ENCODE data around the gene OBSCN. TPM values are rescaled to one million over a fixed set of nuclear protein-coding genes. Genes with fewer than 3 reads are reported as not detected.

The OBSCN gene
- total and polyA plus RNA-seq, 10 of the 15 experiments (the other 5 are each of a cell fraction or from before 2014, with no cell fraction given), result 0.01 to 0.36 (median 0.08) TPM; not detected in 2

GRCh38 chr1:228181645-228182034 is 26.2 kb upstream of the OBSCN start:
- ChIA-PET SMC1A (ENCODE audit: uncharacterized antibody, unreplicated experiment) (no interaction called here), POLR2A (no interaction called here), RAD21 (ENCODE audit: unreplicated experiment) (no interaction called here), CTCF (no interaction called here)
- FAIRE-seq (no peak), DNase-seq (ENCODE audit: low read depth, low spot score) (no peak), ATAC-seq (no peak)
- no peak overlapping the region for H3K27ac ChIP-seq (ENCODE audit: control insufficient read depth, insufficient read depth)
- H3K79me2 ChIP-seq (ENCODE audit: control insufficient read depth, insufficient read depth, low read length), result no peaks in the 10 kb centered on the region
- no peaks in the 10 kb centered on the region for H3K9me3 ChIP-seq (replicated peaks; ENCODE audit: control insufficient read depth, insufficient read depth, low read length)
- no TSS peak for BruUV-seq (replicated peaks)
- H3K9ac ChIP-seq (ENCODE audit: control insufficient read depth, insufficient read depth, low read length), result no peak overlapping the region
- H3K4me2 ChIP-seq (ENCODE audit: control insufficient read depth, insufficient read depth), result no peak overlapping the region
- in situ Hi-C loops (cut with MboI), result no loop called here
- H3K27me3 ChIP-seq (replicated peaks in 1 of 2; ENCODE audit: control insufficient read depth in 2 of 2, insufficient read depth in 2 of 2, low read length in 1 of 2), result no peaks in the 10 kb centered on the region
- 81% methylated on average over 9 of the region's 9 CpGs for WGBS (ENCODE audit: insufficient coverage, insufficient replicate concordance, low lambda C conversion rate, missing lambda C conversion rate)
- H3K4me1 ChIP-seq (ENCODE audit: control insufficient read depth, insufficient read depth, low read length), result no peaks in the 10 kb centered on the region
- H3K36me3 ChIP-seq (ENCODE audit: control insufficient read depth in 2 of 2, insufficient read depth in 2 of 2, low read length in 1 of 2), result no peaks in the 10 kb centered on the region
- H2AFZ ChIP-seq (ENCODE audit: control insufficient read depth, low read depth, low read length), result no peak overlapping the region
- H3K4me3 ChIP-seq, result no peak overlapping the region
- no peaks in the 10 kb centered on the region for H4K20me1 ChIP-seq (ENCODE audit: control insufficient read depth, insufficient read depth)
- intact Hi-C loops (cut with micrococcal nuclease; ENCODE audit: unreplicated experiment), result no loop called here
- TF ChIP-seq, protein P1, sequence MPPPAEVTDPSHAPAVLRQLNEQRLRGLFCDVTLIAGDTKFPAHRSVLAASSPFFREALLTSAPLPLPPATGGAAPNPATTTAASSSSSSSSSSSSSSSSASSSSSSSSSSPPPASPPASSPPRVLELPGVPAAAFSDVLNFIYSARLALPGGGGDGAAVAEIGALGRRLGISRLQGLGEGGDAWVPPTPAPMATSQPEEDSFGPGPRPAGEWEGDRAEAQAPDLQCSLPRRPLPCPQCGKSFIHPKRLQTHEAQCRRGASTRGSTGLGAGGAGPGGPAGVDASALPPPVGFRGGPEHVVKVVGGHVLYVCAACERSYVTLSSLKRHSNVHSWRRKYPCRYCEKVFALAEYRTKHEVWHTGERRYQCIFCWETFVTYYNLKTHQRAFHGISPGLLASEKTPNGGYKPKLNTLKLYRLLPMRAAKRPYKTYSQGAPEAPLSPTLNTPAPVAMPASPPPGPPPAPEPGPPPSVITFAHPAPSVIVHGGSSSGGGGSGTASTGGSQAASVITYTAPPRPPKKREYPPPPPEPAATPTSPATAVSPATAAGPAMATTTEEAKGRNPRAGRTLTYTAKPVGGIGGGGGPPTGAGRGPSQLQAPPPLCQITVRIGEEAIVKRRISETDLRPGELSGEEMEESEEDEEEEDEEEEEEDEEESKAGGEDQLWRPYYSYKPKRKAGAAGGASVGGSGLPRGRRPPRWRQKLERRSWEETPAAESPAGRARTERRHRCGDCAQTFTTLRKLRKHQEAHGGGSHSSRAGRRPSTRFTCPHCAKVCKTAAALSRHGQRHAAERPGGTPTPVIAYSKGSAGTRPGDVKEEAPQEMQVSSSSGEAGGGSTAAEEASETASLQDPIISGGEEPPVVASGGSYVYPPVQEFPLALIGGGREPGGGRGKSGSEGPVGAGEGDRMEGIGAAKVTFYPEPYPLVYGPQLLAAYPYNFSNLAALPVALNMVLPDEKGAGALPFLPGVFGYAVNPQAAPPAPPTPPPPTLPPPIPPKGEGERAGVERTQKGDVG (CRISPR knock-in tag; IDR thresholded peaks at IDR 0.05), result no peak
- TF ChIP-seq TCF7 (IDR thresholded peaks at IDR 0.05; ENCODE audit: borderline replicate concordance) (no peak), ZBTB11 (CRISPR knock-in tag; IDR thresholded peaks at IDR 0.05) (no peak), ZSCAN29 (IDR thresholded peaks at IDR 0.05) (no peak), RAD51 (IDR thresholded peaks at IDR 0.05) (no peak), BHLHE40 (IDR thresholded peaks at IDR 0.05; ENCODE audit: borderline replicate concordance in 1 of 2, low read depth in 2 of 2, low read length in 1 of 2) (no peak), NRF1 (conservative IDR thresholded peaks at IDR 0.05; ENCODE audit: low read depth, low read length) (no peak), SIN3A (IDR thresholded peaks at IDR 0.05; ENCODE audit: low read depth, low read length) (no peak), RELA (IDR thresholded peaks at IDR 0.05; ENCODE audit: borderline replicate concordance, partially characterized antibody) (no peak), FOS (IDR thresholded peaks at IDR 0.05; ENCODE audit: borderline replicate concordance, extremely low read depth, insufficient read length) (no peak), EED (IDR thresholded peaks at IDR 0.05; ENCODE audit: low read depth) (no peak), PBX3 (IDR thresholded peaks at IDR 0.05; ENCODE audit: insufficient replicate concordance, low read depth, low read length) (no peak)
- TF ChIP-seq, protein P2, sequence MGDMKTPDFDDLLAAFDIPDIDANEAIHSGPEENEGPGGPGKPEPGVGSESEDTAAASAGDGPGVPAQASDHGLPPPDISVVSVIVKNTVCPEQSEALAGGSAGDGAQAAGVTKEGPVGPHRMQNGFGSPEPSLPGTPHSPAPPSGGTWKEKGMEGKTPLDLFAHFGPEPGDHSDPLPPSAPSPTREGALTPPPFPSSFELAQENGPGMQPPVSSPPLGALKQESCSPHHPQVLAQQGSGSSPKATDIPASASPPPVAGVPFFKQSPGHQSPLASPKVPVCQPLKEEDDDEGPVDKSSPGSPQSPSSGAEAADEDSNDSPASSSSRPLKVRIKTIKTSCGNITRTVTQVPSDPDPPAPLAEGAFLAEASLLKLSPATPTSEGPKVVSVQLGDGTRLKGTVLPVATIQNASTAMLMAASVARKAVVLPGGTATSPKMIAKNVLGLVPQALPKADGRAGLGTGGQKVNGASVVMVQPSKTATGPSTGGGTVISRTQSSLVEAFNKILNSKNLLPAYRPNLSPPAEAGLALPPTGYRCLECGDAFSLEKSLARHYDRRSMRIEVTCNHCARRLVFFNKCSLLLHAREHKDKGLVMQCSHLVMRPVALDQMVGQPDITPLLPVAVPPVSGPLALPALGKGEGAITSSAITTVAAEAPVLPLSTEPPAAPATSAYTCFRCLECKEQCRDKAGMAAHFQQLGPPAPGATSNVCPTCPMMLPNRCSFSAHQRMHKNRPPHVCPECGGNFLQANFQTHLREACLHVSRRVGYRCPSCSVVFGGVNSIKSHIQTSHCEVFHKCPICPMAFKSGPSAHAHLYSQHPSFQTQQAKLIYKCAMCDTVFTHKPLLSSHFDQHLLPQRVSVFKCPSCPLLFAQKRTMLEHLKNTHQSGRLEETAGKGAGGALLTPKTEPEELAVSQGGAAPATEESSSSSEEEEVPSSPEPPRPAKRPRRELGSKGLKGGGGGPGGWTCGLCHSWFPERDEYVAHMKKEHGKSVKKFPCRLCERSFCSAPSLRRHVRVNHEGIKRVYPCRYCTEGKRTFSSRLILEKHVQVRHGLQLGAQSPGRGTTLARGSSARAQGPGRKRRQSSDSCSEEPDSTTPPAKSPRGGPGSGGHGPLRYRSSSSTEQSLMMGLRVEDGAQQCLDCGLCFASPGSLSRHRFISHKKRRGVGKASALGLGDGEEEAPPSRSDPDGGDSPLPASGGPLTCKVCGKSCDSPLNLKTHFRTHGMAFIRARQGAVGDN (IDR thresholded peaks at IDR 0.05), result no peak
